ENCODE data around the gene ATP6AP2. TPM values are rescaled to one million over a fixed set of nuclear protein-coding genes. Genes with fewer than 3 reads are reported as not detected.
"Not testable (repeated sequence)": the region's sequence is repeated elsewhere in the genome, so short reads cannot be mapped to it uniquely, and the experiment has no call there.

The ATP6AP2 gene
- total RNA-seq, 1 experiment from 2014 or later = 45.5 TPM

DNA sequence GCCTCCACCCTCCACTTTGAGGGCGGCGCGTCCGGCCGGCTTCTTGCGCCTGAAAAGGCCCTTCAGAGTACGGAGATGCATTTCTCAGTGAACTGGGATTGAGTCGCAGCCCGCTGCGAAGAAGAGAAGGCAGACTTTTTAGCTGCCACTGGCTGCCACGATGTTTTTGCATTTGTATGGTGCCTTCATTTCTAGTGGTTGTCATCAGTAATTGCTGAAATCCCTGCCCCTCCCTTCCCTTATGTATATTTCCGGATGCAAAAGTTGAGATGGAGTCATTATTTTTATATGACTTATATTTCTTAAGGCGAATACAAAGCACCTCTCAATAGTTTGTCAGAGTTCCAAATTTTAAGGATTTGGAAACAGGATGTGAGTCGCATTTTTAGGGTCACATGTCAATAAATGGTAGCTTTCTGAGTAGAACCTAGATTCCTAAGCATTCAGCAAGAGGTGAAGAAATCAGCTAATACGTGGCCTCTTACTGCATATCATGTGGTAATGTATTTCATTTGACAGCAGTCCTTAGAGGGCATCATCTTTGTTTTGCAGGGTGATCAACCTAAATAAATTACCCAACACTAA is 658 bp downstream of the ATP6AP2 start:
- intact Hi-C loops (cut with micrococcal nuclease; ENCODE audit: unreplicated experiment) = no loop called here
- TF ChIP-seq, protein P1, sequence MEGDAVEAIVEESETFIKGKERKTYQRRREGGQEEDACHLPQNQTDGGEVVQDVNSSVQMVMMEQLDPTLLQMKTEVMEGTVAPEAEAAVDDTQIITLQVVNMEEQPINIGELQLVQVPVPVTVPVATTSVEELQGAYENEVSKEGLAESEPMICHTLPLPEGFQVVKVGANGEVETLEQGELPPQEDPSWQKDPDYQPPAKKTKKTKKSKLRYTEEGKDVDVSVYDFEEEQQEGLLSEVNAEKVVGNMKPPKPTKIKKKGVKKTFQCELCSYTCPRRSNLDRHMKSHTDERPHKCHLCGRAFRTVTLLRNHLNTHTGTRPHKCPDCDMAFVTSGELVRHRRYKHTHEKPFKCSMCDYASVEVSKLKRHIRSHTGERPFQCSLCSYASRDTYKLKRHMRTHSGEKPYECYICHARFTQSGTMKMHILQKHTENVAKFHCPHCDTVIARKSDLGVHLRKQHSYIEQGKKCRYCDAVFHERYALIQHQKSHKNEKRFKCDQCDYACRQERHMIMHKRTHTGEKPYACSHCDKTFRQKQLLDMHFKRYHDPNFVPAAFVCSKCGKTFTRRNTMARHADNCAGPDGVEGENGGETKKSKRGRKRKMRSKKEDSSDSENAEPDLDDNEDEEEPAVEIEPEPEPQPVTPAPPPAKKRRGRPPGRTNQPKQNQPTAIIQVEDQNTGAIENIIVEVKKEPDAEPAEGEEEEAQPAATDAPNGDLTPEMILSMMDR (conservative IDR thresholded peaks at IDR 0.05) = no peak
- TF ChIP-seq EZH2 (IDR thresholded peaks at IDR 0.05; ENCODE audit: low read depth) = no peak
- no peaks in the 10 kb centered on the region for H3K9me2 ChIP-seq (ENCODE audit: insufficient read depth)

DNA sequence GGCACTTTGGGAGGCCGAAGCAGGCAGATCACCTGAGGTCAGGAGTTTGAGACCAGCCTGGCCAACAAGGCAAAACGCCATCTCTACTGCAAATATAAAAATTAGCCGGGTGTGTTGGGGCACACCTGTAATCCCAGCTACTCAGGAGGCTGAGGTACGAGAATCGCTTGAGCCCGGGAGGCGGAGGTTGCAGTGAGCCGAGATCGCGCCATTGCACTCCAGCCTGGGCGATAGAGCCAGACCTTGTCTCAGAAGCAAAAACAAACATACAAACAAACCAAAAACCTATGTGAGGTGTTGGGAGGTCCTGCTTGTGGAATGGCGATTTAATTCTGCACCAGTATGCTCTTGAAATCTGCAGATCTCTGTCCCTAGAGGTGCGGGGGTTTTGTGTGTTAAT is 1.4 kb downstream of the ATP6AP2 start:
- H3K9me2 ChIP-seq (ENCODE audit: insufficient read depth); CTCF ChIA-PET; POLR2A ChIA-PET (ENCODE audit: unreplicated experiment); H3K4me1 ChIP-seq (replicated peaks; ENCODE audit: insufficient read depth); H3K79me2 ChIP-seq (ENCODE audit: low read depth); H4K20me1 ChIP-seq (ENCODE audit: insufficient read depth); intact Hi-C loops (cut with micrococcal nuclease; ENCODE audit: unreplicated experiment); DNase-seq; BruUV-seq (replicated peaks); H2AFZ ChIP-seq; H3K27ac ChIP-seq; H3F3A ChIP-seq (ENCODE audit: insufficient read depth, low read depth); H3K36me3 ChIP-seq (ENCODE audit: low read depth); H3K27me3 ChIP-seq (ENCODE audit: insufficient read depth, low read depth); H3K4me3 ChIP-seq; H3K9me3 ChIP-seq (ENCODE audit: insufficient read depth, low read depth): not testable (repeated sequence)
- peak overlapping the region; percentile 69 for H3K4me2 ChIP-seq

More for the DNA sequence above, 658 bp downstream of the ATP6AP2 start:
- Histone ChIP-seq H2AFZ (peak overlapping the region; percentile 27; the same call in 1 of the 2 replicates), H3K4me2 (peak overlapping the region; percentile 69), H3K27ac (no peak overlapping the region), H3K27me3 (ENCODE audit: insufficient read depth, low read depth) (no peaks in the 10 kb centered on the region), H4K20me1 (ENCODE audit: insufficient read depth) (no peaks in the 10 kb centered on the region), H3F3A (ENCODE audit: insufficient read depth, low read depth) (no peaks in the 10 kb centered on the region), H3K4me3 (peak overlapping the region; percentile 57; the same call in 1 of the 2 replicates), H3K79me2 (ENCODE audit: low read depth) (0 out of 2 replicates have a peak, but pooled peaks cover 6% of the 10 kb centered on the region), H3K4me1 (replicated peaks; ENCODE audit: insufficient read depth) (no peaks in the 10 kb centered on the region), H3K9me3 (ENCODE audit: insufficient read depth, low read depth) (no peaks in the 10 kb centered on the region), H3K36me3 (ENCODE audit: low read depth) (no peaks in the 10 kb centered on the region)
- ChIA-PET POLR2A (ENCODE audit: unreplicated experiment) (no interaction called here), CTCF (no interaction called here)
- DNase-seq = peak in 1 of 2 experiments; percentile 33
- BruUV-seq (replicated peaks) = no TSS peak

DNA sequence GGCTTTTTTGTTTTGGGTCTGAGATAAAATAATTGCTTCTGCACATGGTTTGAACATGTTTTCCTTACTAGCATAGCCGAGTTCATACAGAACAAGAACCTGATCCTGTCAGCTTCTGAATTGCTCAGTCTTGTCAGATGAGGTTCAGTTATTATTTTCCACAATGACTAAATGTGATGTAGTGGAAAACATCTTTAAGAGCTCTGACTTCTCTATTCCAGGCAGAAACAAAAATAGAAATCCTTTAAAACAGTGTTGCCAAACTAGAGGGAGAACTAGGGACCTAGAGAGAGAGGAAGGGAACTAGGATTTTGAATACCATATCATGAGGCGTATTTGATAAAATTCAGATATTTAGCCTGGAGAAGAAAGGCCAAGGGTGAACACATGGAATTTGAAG is 2.0 kb downstream of the ATP6AP2 start:
- intact Hi-C loops (cut with micrococcal nuclease; ENCODE audit: unreplicated experiment) = no loop called here
- H3K4me1 ChIP-seq (replicated peaks; ENCODE audit: insufficient read depth) = no peaks in the 10 kb centered on the region
- DNase-seq = no peak
- no peak overlapping the region for H3K27ac ChIP-seq
- no peaks in the 10 kb centered on the region for H3K27me3 ChIP-seq (ENCODE audit: insufficient read depth, low read depth)
- no peak overlapping the region for H3K4me2 ChIP-seq
- H3K4me3 ChIP-seq = no peak overlapping the region
- no peaks in the 10 kb centered on the region for H3K9me2 ChIP-seq (ENCODE audit: insufficient read depth)
- no peaks in the 10 kb centered on the region for H4K20me1 ChIP-seq (ENCODE audit: insufficient read depth)
- no peaks in the 10 kb centered on the region for H3K9me3 ChIP-seq (ENCODE audit: insufficient read depth, low read depth)
- ChIA-PET CTCF (no interaction called here), POLR2A (ENCODE audit: unreplicated experiment) (no interaction called here)
- H3F3A ChIP-seq (ENCODE audit: insufficient read depth, low read depth) = no peaks in the 10 kb centered on the region
- H2AFZ ChIP-seq = no peak overlapping the region
- no peak for TF ChIP-seq EZH2 (IDR thresholded peaks at IDR 0.05; ENCODE audit: low read depth)
- TF ChIP-seq, protein P1 (conservative IDR thresholded peaks at IDR 0.05) = no peak
- no TSS peak for BruUV-seq (replicated peaks)
- H3K79me2 ChIP-seq (ENCODE audit: low read depth) = 0 out of 2 replicates have a peak, but pooled peaks cover 6% of the 10 kb centered on the region
- H3K36me3 ChIP-seq (ENCODE audit: low read depth) = no peaks in the 10 kb centered on the region

DNA sequence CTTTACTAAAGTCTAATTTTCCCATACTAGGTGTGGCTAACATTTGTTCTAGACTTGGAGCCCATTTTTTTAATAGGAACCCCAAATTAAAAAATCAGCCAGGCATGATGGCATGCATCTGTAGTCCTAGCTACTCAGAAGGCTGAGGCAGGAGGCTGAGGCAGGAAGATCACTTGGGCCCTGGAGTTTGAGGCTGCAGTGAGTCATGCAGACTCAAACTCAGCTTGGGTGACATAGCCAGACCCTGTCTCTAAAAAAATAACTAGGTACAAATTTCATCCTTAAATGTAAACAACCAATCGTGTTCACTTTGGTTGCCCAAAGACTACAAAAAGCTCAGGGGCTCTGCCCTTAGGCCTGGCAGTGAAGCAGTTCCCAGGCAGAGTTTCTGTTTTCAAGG is 6.9 kb downstream of the ATP6AP2 start:
- H3K9me3 ChIP-seq (ENCODE audit: insufficient read depth, low read depth); H3K36me3 ChIP-seq (ENCODE audit: low read depth); DNase-seq; H3K27ac ChIP-seq; H3K27me3 ChIP-seq (ENCODE audit: insufficient read depth, low read depth); BruUV-seq (replicated peaks); H3K9me2 ChIP-seq (ENCODE audit: insufficient read depth); POLR2A ChIA-PET (ENCODE audit: unreplicated experiment); H3K4me1 ChIP-seq (replicated peaks; ENCODE audit: insufficient read depth); H3K79me2 ChIP-seq (ENCODE audit: low read depth); H3K4me2 ChIP-seq; intact Hi-C loops (cut with micrococcal nuclease; ENCODE audit: unreplicated experiment); H3K4me3 ChIP-seq; H3F3A ChIP-seq (ENCODE audit: insufficient read depth, low read depth); H2AFZ ChIP-seq; H4K20me1 ChIP-seq (ENCODE audit: insufficient read depth): not testable (repeated sequence)
- CTCF ChIA-PET = interaction anchor here (0.5 kb wide), 1 partner anchor 874 kb away, joined by 8 read pairs; no protein-coding TSS in a partner anchor

DNA sequence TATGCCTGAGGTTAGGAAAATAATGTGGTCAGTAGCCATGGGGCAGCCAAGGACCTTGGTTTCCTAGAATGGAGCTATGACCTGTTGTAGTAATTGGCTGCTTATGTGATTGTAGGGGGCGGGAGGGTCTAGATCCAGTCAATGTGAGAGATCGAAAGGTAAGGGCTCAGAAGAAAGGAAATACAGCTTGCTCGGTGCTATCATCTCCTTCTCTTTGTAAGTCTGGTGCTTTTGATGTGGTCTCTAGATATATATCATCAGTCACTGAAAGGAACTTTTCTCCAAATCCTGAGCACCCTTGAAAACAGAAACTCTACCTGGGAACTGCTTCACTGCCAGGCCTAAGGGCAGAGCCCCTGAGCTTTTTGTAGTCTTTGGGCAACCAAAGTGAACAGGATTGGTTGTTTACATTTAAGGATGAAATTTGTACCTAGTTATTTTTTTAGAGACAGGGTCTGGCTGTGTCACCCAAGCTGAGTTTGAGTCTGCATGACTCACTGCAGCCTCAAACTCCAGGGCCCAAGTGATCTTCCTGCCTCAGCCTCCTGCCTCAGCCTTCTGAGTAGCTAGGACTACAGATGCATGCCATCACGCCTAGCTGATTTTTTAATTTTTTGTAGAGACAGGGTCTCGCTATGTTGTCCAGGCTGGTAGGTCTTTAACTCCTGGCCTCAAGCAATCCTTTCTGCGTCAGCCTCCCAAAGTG is 9.0 kb downstream of the ATP6AP2 start:
- H3F3A ChIP-seq (ENCODE audit: insufficient read depth, low read depth); H3K4me2 ChIP-seq; POLR2A ChIA-PET (ENCODE audit: unreplicated experiment); BruUV-seq (replicated peaks); DNase-seq; H2AFZ ChIP-seq; intact Hi-C loops (cut with micrococcal nuclease; ENCODE audit: unreplicated experiment); H3K27me3 ChIP-seq (ENCODE audit: insufficient read depth, low read depth); H3K9me3 ChIP-seq (ENCODE audit: insufficient read depth, low read depth); CTCF ChIA-PET; H3K79me2 ChIP-seq (ENCODE audit: low read depth); H3K9me2 ChIP-seq (ENCODE audit: insufficient read depth); H3K4me1 ChIP-seq (replicated peaks; ENCODE audit: insufficient read depth); H3K27ac ChIP-seq; H4K20me1 ChIP-seq (ENCODE audit: insufficient read depth); H3K4me3 ChIP-seq; H3K36me3 ChIP-seq (ENCODE audit: low read depth): not testable (repeated sequence)

Data from PC-9 (cell line).